ENCODE measurements around the gene ULK4.

Gene ULK4

DNA sequence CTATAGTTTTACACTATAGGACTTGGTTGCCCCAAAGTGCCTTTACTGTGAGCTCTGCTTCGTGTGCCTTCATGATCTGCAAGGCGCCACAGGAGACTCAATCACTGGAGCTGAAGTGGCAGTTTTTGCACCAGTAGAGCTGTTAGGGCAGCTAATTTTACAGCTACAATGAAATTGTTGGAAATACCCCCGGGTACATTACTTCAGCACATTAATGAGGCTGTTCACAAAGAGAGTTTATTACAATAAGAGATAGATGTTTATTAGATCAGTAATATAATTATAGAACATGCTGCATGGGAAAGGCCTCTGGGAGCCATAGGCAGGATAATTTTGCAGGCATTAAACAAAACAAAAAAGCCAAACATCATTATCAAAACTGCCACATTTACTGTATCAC, 531.5 kb downstream of the ULK4 start:
- DNase-seq: no peak

- DNase-seq: no peak
Measured at GRCh38 chr3:41426485-41426884, 535.4 kb downstream of the ULK4 start.

- DNase-seq: no peak
Measured at GRCh38 chr3:41424543-41425300, 537.2 kb downstream of the ULK4 start.

DNA sequence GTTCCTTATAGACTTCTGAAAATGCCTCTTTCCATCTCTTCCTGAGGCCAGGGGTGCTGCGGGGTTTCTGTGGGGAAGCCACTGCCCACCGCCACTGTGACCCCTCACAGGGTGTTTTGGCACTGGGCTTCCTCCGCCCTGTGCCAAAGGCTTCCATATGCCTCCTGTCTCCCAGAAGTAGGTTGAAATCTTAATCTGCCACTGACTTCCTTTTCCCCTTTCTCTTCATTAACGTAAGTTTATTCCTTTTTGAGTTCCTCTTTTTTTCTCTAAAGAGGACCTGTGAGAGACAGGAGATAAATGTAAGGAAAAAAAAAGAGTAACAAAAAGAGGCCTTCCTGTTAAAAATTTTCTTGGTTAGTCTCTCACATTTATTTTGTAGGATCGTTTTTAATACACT, 542.1 kb downstream of the ULK4 start:
- DNase-seq: no peak

DNA sequence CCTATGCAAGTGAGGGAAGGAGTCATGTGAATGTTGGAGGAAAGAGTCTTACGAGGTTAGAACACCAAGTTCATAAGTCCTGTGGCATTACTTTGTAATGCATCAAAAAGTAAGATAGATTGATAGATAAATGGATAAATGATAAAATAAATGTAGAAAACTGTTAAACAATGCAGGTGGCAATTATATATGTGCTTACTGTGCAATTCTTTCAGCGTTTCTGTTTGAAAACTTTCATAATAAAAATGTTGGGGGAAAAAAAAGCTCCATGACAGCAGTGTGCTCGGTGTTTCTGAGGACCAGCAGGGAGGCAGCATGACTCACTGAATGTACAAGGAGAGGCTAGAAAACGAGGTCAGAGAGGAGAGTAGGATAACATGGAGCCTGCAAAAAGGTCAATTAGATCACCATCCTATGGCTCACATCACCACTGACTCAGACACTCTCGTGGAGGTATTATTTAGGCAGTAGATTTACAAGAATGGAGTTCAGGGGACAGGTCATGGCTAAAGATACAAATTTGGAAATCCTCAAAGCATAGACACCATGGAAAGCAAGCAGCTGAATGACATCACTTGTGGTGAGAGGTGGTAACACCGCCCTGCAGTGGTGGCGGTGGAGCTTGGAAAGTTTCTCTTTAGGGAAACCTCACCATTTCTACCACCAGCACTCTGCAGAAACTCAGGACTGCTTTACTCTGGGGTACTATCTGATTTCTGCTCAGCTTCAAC, 542.8 kb downstream of the ULK4 start:
- no peak for DNase-seq

GRCh38 chr3:41417574-41417973, 544.3 kb downstream of the ULK4 start:
- no peak for DNase-seq

DNA sequence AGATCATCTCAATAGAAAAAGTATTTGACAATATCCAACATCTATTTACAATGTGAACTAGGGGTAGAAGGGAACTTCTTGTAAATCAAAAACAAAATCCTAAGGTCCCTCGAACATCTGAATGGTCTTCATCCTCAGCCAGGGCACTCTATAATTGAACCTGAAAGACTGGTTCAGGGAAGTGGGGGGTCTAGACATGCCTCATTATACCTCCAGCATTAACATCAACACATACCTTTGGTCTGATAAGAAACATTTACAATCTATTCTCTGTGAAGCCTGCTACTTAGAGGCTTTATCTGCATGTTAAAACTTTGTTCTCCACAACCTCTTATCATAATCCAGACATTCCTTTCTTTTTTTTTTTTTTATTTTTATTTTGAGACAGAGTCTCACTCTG, 550.8 kb downstream of the ULK4 start:
- no peak for DNase-seq

DNA sequence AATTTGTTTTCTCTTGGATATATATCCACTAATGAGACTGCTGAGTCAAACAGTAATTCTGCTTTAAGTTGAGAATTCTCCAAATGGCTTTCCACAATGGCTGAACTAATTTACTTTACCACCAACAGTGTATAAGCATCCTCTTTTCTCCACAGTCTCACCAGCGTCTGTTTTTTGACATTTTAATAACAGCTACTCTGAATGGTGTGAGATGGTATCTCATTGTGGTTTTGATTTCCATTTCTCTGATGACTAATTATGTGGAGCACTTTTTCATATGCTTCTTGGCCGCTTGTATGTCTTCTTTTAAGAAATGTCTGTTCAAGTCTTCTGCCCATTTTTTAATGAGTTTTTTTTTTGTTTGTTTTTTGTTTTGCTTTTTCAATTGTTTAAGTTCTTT, 556.4 kb downstream of the ULK4 start:
- DNase-seq: no peak

- DNase-seq: no peak
Measured at GRCh38 chr3:41404582-41404981, 557.3 kb downstream of the ULK4 start.

GRCh38 chr3:41394896-41395295, 567.0 kb downstream of the ULK4 start:
- no peak for DNase-seq

GRCh38 chr3:41370765-41371535, 591.0 kb downstream of the ULK4 start:
- peak; percentile 9 for DNase-seq

GRCh38 chr3:41370307-41370706, 591.6 kb downstream of the ULK4 start:
- peak; percentile 15 for DNase-seq

DNA sequence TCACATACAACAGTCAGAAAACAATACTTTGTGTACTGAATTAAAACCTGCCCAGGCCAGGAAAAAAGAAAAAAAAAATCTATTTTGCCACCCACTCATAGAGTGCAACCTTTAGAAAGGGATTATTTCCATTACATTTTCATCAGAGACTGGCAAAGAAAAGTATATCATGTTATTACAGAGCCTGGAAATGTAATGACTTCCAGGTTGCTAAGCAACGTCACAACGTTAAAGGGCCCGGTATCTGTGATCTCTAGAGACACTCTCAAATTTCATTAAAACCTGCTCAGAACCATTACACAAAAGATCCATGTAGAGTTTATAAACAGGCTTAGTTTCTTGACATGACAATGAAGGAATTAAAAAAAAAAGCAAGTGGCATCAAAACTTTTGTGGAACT, 592.1 kb downstream of the ULK4 start:
- no peak for DNase-seq

- DNase-seq: no peak
Measured at GRCh38 chr3:41365973-41366372, 595.9 kb downstream of the ULK4 start.

- no peak for DNase-seq
Measured at GRCh38 chr3:41364736-41365135, 597.2 kb downstream of the ULK4 start.

GRCh38 chr3:41363830-41364523, 597.9 kb downstream of the ULK4 start:
- DNase-seq: no peak

- DNase-seq: no peak
Measured at GRCh38 chr3:41362638-41363559, 599.0 kb downstream of the ULK4 start.

DNA sequence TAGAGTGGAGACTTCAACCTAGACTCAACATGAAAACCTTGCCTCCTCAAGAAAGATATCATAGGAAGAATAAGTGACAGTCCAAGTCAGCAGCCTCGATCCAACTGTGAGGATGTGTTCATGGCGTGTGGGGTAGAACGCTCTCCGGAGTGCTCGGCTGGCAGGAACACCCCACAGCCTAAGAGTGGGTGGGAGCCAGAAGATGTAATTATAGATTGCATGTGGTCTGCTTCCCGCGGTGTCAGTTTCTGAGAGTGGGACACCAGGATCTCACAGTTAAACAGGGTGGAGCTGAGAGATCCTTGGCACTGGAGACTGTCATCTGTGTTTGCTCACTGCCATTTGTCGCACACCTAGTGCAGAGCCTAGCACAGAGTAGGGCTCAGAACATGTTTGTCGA, 604.6 kb downstream of the ULK4 start:
- no peak for DNase-seq

DNA sequence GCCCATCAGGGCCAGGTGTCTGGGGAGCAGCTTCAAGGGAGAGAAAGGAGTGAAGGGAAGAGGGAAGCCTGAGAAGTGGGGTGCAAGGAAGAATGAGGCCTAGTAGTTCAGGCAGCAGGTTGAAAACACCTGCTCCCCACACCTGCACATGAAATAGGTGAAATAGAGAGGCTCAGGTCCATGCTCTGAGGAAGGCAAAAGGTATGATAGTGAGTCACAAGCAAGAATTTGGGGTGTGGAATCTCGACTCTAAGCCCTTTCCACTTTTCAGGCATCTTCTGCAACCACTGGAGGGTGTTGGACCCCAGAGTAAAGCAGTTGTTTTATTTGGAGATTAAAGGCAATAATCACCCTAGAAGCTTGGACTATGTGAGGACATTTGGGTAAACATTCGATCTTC, 605.1 kb downstream of the ULK4 start:
- DNase-seq: no peak

- DNase-seq: no peak
Measured at GRCh38 chr3:41352510-41352909, 609.4 kb downstream of the ULK4 start.

DNA sequence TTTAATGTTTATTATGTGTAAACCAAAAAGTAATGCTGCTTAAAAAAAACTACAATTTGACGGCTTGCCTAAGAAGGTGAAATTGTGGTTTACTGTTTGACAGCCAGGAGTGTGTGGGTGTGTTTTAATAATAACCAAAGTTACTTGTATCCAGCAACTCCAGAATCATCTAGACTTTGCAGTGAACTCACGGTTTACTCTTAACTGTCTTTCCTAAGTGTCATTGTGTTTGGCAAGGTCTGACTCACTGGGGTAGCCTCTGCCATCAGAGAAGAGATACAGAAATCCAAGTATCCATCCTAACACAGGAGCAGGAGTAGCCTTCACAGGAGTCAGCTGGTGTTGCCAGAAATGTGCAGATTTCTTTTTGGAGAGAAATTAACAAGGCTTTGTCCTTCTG, 611.5 kb downstream of the ULK4 start:
- DNase-seq: no peak

DNA sequence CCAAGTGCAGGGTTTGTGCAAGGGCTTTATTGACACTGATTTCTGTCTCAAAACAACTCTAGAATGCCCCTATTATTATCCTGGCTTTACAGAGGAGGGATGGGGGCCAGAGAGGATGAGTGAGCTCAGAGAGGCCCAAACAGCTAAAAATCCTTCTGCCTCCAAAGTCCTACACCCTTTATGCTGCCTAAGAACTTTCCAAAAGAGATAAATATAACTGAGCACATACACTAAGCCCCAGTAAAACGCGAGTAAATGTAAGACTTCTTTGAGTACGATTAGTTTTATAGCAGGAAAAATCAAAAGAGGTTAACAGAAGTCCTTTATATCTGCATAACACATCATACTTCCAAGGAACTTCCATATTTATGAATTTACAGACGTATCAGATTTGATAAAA, 613.5 kb downstream of the ULK4 start:
- DNase-seq: no peak
